ENCODE data around the gene EPC1. TPM values are rescaled to one million over a fixed set of nuclear protein-coding genes. Genes with fewer than 3 reads are reported as not detected.

EPC1 gene
- total and polyA plus RNA-seq, 2 donors (not counting 1 experiment from before 2014, with no cell fraction given): 22.7 to 28.1 TPM

DNA sequence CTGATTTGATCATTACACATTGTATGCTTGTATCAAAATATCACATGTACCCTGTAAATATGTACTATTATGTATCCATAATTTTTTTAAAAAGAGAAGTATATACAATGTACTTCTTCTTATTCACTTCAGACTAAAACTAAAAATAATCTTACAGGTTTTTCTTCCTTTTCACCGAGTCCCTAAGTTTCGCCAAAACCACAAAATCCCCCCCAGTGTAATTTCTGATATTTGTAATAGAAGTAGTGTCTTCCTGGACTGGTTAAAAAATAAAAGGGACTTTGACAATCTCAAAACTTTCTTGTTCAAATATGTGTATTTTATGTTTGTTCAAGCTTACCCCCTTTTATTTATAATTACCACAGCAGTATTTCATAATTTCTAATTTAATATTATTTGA lies 23.9 kb downstream of the EPC1 start:
- Histone ChIP-seq H3K4me2 (ENCODE audit: extremely low read depth, insufficient read depth, low read length) (no peak overlapping the region), H4K20me1 (ENCODE audit: control insufficient read depth, extremely low read depth, insufficient read depth, low read length) (peaks cover 2% of the 10 kb centered on the region), H3K9ac (ENCODE audit: insufficient read depth, low read length) (no peak overlapping the region), H3K9me3 (ENCODE audit: control insufficient read depth, insufficient read depth, low read depth, low read length) (no peaks in the 10 kb centered on the region), H3K27me3 (ENCODE audit: control insufficient read depth, insufficient read depth, low read length) (no peaks in the 10 kb centered on the region), H3K36me3 (ENCODE audit: control insufficient read depth, insufficient read depth, low read length) (no peaks in the 10 kb centered on the region), H3K4me3 (replicated peaks in 1 of 4; ENCODE audit: control extremely low read depth in 1 of 4, insufficient read depth in 1 of 4, low read depth in 3 of 4, low read length in 4 of 4) (no peak overlapping the region), H3K79me2 (ENCODE audit: control insufficient read depth, insufficient read depth, low read length) (peaks cover 93% of the 10 kb centered on the region), H2AFZ (ENCODE audit: low read length) (no peak overlapping the region), H3K4me1 (ENCODE audit: control insufficient read depth, extremely low read depth, insufficient read depth, low read length) (no peaks in the 10 kb centered on the region), H3K27ac (ENCODE audit: insufficient read depth, low read length) (no peak overlapping the region)
- DNase-seq (ENCODE audit: low read depth in 2 of 2): no peak
- TF ChIP-seq EZH2 (IDR thresholded peaks at IDR 0.05; ENCODE audit: low read length, missing control alignments) (no peak), CTCF (conservative IDR thresholded peaks at IDR 0.05 in 1 of 2, IDR thresholded peaks at IDR 0.05 in 1 of 2; ENCODE audit: low read depth in 1 of 2, low read length in 2 of 2) (no peak)

DNA sequence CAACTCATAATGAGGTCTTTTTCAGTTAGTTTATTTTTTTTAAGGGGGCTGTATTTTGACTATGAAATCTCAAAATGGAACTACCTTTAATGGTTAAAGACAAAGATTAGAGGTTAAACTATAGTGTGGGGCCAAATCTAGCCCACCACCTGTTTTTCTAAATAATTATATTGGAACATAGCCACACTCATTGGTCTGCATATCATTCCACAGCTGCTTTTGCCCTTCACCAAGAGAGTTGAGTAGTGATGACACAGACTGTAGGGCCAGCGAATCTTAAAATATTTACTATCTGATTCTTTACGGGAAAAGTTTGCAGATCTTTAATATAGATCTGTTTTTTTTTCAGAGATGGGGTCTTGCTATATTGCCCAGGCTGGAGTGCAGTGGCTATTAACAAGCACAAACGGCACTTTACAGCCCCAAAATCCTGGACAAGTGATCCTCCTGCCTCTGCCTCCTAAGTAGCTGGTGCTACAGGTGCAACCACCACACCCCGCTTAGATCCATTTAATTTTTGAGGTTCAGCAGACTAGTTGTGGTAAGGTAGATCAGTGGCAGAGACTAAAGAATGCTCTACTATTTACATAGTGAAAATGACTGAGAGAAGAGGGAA lies 25.8 kb downstream of the EPC1 start:
- H3K9me3 ChIP-seq (ENCODE audit: control insufficient read depth, insufficient read depth, low read depth, low read length): no peaks in the 10 kb centered on the region
- no peak overlapping the region for H3K4me2 ChIP-seq (ENCODE audit: extremely low read depth, insufficient read depth, low read length)
- DNase-seq (ENCODE audit: low read depth in 2 of 2): no peak
- H3K4me1 ChIP-seq (ENCODE audit: control insufficient read depth, extremely low read depth, insufficient read depth, low read length): peaks cover 2% of the 10 kb centered on the region
- no peak overlapping the region for H3K9ac ChIP-seq (ENCODE audit: insufficient read depth, low read length)
- H4K20me1 ChIP-seq (ENCODE audit: control insufficient read depth, extremely low read depth, insufficient read depth, low read length): peaks cover 6% of the 10 kb centered on the region
- H2AFZ ChIP-seq (ENCODE audit: low read length): no peak overlapping the region
- no peak overlapping the region for H3K27ac ChIP-seq (ENCODE audit: insufficient read depth, low read length)
- H3K79me2 ChIP-seq (ENCODE audit: control insufficient read depth, insufficient read depth, low read length): peaks cover 93% of the 10 kb centered on the region
- no peaks in the 10 kb centered on the region for H3K36me3 ChIP-seq (ENCODE audit: control insufficient read depth, insufficient read depth, low read length)
- H3K27me3 ChIP-seq (ENCODE audit: control insufficient read depth, insufficient read depth, low read length): no peaks in the 10 kb centered on the region
- H3K4me3 ChIP-seq (replicated peaks in 1 of 4; ENCODE audit: control extremely low read depth in 1 of 4, insufficient read depth in 1 of 4, low read depth in 3 of 4, low read length in 4 of 4): no peak overlapping the region
- TF ChIP-seq CTCF (conservative IDR thresholded peaks at IDR 0.05 in 1 of 2, IDR thresholded peaks at IDR 0.05 in 1 of 2; ENCODE audit: low read depth in 1 of 2, low read length in 2 of 2) (no peak), EZH2 (IDR thresholded peaks at IDR 0.05; ENCODE audit: low read length, missing control alignments) (no peak)

GRCh38 chr10:32318476-32318896 lies 28.5 kb downstream of the EPC1 start:
- DNase-seq (ENCODE audit: low read depth in 2 of 2): peak in 1 of 2 donors; percentile 23
- Histone ChIP-seq H3K4me3 (replicated peaks in 1 of 4; ENCODE audit: control extremely low read depth in 1 of 4, insufficient read depth in 1 of 4, low read depth in 3 of 4, low read length in 4 of 4) (no peak overlapping the region), H3K9me3 (ENCODE audit: control insufficient read depth, insufficient read depth, low read depth, low read length) (no peaks in the 10 kb centered on the region), H3K27ac (ENCODE audit: insufficient read depth, low read length) (no peak overlapping the region), H3K36me3 (ENCODE audit: control insufficient read depth, insufficient read depth, low read length) (no peaks in the 10 kb centered on the region), H2AFZ (ENCODE audit: low read length) (no peak overlapping the region), H3K4me1 (ENCODE audit: control insufficient read depth, extremely low read depth, insufficient read depth, low read length) (peaks cover 5% of the 10 kb centered on the region), H3K9ac (ENCODE audit: insufficient read depth, low read length) (no peak overlapping the region), H4K20me1 (ENCODE audit: control insufficient read depth, extremely low read depth, insufficient read depth, low read length) (peaks cover 11% of the 10 kb centered on the region), H3K79me2 (ENCODE audit: control insufficient read depth, insufficient read depth, low read length) (peaks cover 91% of the 10 kb centered on the region), H3K27me3 (ENCODE audit: control insufficient read depth, insufficient read depth, low read length) (no peaks in the 10 kb centered on the region), H3K4me2 (ENCODE audit: extremely low read depth, insufficient read depth, low read length) (no peak overlapping the region)
- no peak for TF ChIP-seq CTCF (conservative IDR thresholded peaks at IDR 0.05 in 1 of 2, IDR thresholded peaks at IDR 0.05 in 1 of 2; ENCODE audit: low read depth in 1 of 2, low read length in 2 of 2)
- TF ChIP-seq EZH2 (IDR thresholded peaks at IDR 0.05; ENCODE audit: low read length, missing control alignments): no peak
